Heart left ventricle (tissue), 16 donors: ENCODE measurements around the gene TGFBRAP1. TPM values are rescaled to one million over a fixed set of nuclear protein-coding genes. Genes with fewer than 3 reads are reported as not detected.
A peak's percentile ranks its signal among the peaks of the same experiment; 100 is the strongest.

Source experiments
- ATAC-seq, 4 donors: fragments of 200-7000 bp; cut with Tn5 transposase; one replicate each; pipeline ENCODE4 v1.9.1; 2020 to 2022; ENCODE audit warnings: moderate library complexity in 4 of 4, mild to moderate bottlenecking in 3 of 4, moderate number of reproducible peaks in 1 of 4
- DNase-seq, 5 donors: peaks; one replicate each; pipeline ENCODE4 v3.0.0-alpha.2; 2020
- H3K27ac ChIP-seq, 12 donors: fragments of 200-600 bp; sonication (generic) in 4 of 12; one replicate each; pipeline versions ENCODE4 v1.5.0 to v1.8.0; 2016 to 2022; ENCODE audit warnings: mild to moderate bottlenecking in 2 of 12
- H3K27me3 ChIP-seq, 9 donors: fragments of 200-600 bp; sonication (generic) in 2 of 9; one replicate each; pipeline versions ENCODE4 v1.5.1 to v1.8.0; 2016 to 2022; ENCODE audit warnings: mild to moderate bottlenecking in 3 of 9
- H3K36me3 ChIP-seq, 9 donors: fragments of 200-600 bp; sonication (generic) in 2 of 9; one replicate each; pipeline versions ENCODE4 v1.5.0 to v1.8.0; 2018 to 2022; ENCODE audit warnings: mild to moderate bottlenecking in 2 of 9
- H3K4me1 ChIP-seq, 12 donors: fragments of 200-600 bp; sonication (generic) in 4 of 12; one replicate each; pipeline versions ENCODE4 v1.5.0 to v1.8.0; 2016 to 2022; ENCODE audit warnings: mild to moderate bottlenecking in 3 of 12
- H3K4me3 ChIP-seq, 12 donors: fragments of 200-600 bp; sonication (generic) in 4 of 12; one replicate each; pipeline versions ENCODE4 v1.5.0 to v1.8.0; 2017 to 2022; ENCODE audit warnings: mild to moderate bottlenecking in 9 of 12, moderate library complexity in 4 of 12
- H3K9me3 ChIP-seq, 12 donors: fragments of 200-600 bp; sonication (generic) in 4 of 12; one replicate each; pipeline versions ENCODE4 v1.5.0 to v1.8.0; 2016 to 2022; ENCODE audit warnings: mild to moderate bottlenecking in 1 of 12
- POLR2A ChIP-seq, 2 donors: fragments of 450-650 bp; IDR thresholded peaks; one replicate each; pipeline ENCODE4 v1.6.1; 2017; ENCODE audit warnings: antibody characterized with exemption in 2 of 2, mild to moderate bottlenecking in 2 of 2, moderate library complexity in 2 of 2
- WGBS, 4 donors: extraction: QIAGEN DNeasy Blood & Tissue Kit in 2 of 4; methylation state at CpG; one replicate each; pipeline versions ENCODE4 v1.1.5 to v1.1.7; 2013 to 2018; 5-methylcytosine and 5-hydroxymethylcytosine counted together
- intact Hi-C, 10 donors: fragments of 100-400 bp; cut with DNase I; formaldehyde crosslinking; loops; one replicate each; pipeline versions ENCODE4 v1.11.1 to v1.14.2; 2022
- polyA plus RNA-seq, 2 donors: library from polyadenylated mRNA; stranded (reverse); fragments of 200-250 nt; gene quantifications; one replicate each; pipeline ENCODE4 v1.2.3, GENCODE V29; 2013
- total RNA-seq, 9 donors: library from RNA; depleted of rRNA in 2 of 9; stranded (reverse); fragments of >200 nt in 2 of 9; fragmentation: NEBNext Ultra II Directional in 3 of 9; extraction: Animal tissue kit (Norgen Biotek cat#: 25700) in 3 of 9; gene quantifications; one replicate each; pipeline versions ENCODE4 v1.1.0 to v1.2.4, GENCODE V29; 2016 to 2023
- TF ChIP-seq, protein P1 (sequence below), 12 donors: fragments of 200-600 bp; sonication (generic) in 4 of 12; IDR thresholded peaks; one replicate each; pipeline versions ENCODE4 v1.5.0 to v1.8.0; 2018 to 2022; ENCODE audit warnings: antibody characterized with exemption in 12 of 12, mild to moderate bottlenecking in 5 of 12
- donor health status: ischemic (EF 13 %, LVEDD 7.1; RV severe dilation, severe dysfunction).
- donor health status: healthy with polysubstance abuse.
- donor health status: DM: no; HTN: yes; CAD: no.
- donor health status: DM: no; HTN: no; CAD: no.
- donor health status: ischemic (EF 25% LVEDD 6.9; RV normal size, moderate dysfunction).
- donor health status: ischemic (EF 25% LVEDD 5.7; RV mildly dilated, moderate dysfunction).
- donor health status: healthy.
- donor health status: DM: yes; HTN: yes; CAD: no.
- donor health status: ischemic (EF 35%, LVEDD 5.7; RV mildly dilated, moderate dysfunction).
- donor health status: nonischemic (EF 11% LVEDD 7.7; RV severe dilation, severe dysfunction).
- donor health status: DM: yes; HTN: yes; CAD: no.
- donor health status: PGD.
- donor health status: ischemic (EF 29% LVEDD 5.4; RV normal size, mild dysfunction).
- donor health status: nonischemic (EF 23%, LVEDD 6.1; RV moderate dilation, normal function).

Gene TGFBRAP1
- total and polyA plus RNA-seq, 11 donors, result 1.8 to 20.0 (median 10.8) TPM

DNA sequence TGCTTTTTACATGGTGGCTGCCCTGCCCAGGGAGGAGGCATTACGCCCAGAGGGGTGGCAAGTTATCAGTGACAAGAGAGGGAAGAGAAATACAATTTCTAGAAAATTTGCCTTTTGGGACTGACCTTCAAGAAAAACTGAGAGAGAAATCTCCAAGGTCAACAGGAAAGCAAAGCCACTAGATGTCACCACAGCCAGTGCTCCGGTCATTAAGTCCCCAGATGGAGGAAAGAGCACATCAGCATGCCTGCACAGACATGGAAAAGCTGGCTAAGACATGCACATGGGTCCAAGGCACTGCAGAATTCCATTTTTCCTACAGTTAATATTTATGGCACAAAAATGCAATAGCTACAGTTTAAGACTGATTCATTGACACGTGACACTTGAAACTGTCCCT lies 48.3 kb upstream of the TGFBRAP1 start:
- ATAC-seq (no peak), DNase-seq (peak in 2 of 5 donors; percentile 22 to 26)
- peaks cover 3 to 100% (median 81%) of the 10 kb centered on the region in 12 donors for H3K4me1 ChIP-seq
- no peak overlapping the region for H3K4me3 ChIP-seq
- H3K27me3 ChIP-seq, result no peaks in the 10 kb centered on the region
- TF ChIP-seq, protein P1, sequence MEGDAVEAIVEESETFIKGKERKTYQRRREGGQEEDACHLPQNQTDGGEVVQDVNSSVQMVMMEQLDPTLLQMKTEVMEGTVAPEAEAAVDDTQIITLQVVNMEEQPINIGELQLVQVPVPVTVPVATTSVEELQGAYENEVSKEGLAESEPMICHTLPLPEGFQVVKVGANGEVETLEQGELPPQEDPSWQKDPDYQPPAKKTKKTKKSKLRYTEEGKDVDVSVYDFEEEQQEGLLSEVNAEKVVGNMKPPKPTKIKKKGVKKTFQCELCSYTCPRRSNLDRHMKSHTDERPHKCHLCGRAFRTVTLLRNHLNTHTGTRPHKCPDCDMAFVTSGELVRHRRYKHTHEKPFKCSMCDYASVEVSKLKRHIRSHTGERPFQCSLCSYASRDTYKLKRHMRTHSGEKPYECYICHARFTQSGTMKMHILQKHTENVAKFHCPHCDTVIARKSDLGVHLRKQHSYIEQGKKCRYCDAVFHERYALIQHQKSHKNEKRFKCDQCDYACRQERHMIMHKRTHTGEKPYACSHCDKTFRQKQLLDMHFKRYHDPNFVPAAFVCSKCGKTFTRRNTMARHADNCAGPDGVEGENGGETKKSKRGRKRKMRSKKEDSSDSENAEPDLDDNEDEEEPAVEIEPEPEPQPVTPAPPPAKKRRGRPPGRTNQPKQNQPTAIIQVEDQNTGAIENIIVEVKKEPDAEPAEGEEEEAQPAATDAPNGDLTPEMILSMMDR (IDR thresholded peaks at IDR 0.05), result peak in 5 of 12 donors; percentile 11 to 44 (median 31)
- TF ChIP-seq POLR2A (IDR thresholded peaks at IDR 0.05), result peak in 1 of 2 donors; percentile 9
- peaks cover 0 to 77% (median 25%) of the 10 kb centered on the region in 9 donors for H3K36me3 ChIP-seq
- WGBS, 4 donors, result 31 to 59% (median 48%) methylated on average over 3 of the region's 3 CpGs
- H3K9me3 ChIP-seq, result no peaks in the 10 kb centered on the region
- intact Hi-C loops, result loop anchor here in 1 of 10 donors (5.0 kb wide), 1 partner anchor 59 kb away; no protein-coding TSS in a partner anchor
- H3K27ac ChIP-seq, result peak overlapping the region in 11 of 12 donors; percentile 12 to 94 (median 76)

DNA sequence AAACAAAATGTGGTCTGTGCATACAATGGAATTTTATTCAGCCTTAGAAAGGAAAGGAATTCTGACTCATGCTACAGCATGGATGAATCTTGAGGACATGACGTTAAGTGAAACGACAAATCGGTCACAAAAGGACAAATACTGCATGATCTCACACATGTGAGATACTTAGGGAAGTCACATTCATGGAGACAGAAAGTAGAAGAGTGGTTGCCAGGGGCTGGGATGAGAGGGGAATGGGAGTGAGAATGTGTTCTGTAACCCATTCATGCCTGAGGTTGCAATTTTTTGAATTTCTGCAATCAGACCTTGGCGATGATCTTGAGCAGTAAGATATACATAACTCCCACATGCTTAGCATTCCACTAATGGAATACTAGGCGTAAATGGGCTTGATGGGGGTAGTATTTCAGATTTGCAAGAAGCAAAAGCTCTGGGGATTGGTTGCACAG lies 47.3 kb upstream of the TGFBRAP1 start:
- Histone ChIP-seq H3K4me3 (no peak overlapping the region), H3K27ac (peak overlapping the region; percentile 12 to 94 (median 76)), H3K36me3 (peaks cover 0 to 77% (median 26%) of the 10 kb centered on the region in 9 donors), H3K27me3 (no peaks in the 10 kb centered on the region), H3K9me3 (no peaks in the 10 kb centered on the region), H3K4me1 (peaks cover 3 to 100% (median 79%) of the 10 kb centered on the region in 12 donors)
- TF ChIP-seq POLR2A (IDR thresholded peaks at IDR 0.05), result no peak
- TF ChIP-seq, protein P1 (IDR thresholded peaks at IDR 0.05), result no peak
- peak in 2 of 5 donors; percentile 11 to 13 for DNase-seq
- intact Hi-C loops, result loop anchor here in 1 of 10 donors (5.0 kb wide), 1 partner anchor 60 kb away; no protein-coding TSS in a partner anchor
- WGBS, 4 donors, result 55 to 61% (median 58%) methylated on average over 5 of the region's 5 CpGs
- ATAC-seq, result no peak

DNA sequence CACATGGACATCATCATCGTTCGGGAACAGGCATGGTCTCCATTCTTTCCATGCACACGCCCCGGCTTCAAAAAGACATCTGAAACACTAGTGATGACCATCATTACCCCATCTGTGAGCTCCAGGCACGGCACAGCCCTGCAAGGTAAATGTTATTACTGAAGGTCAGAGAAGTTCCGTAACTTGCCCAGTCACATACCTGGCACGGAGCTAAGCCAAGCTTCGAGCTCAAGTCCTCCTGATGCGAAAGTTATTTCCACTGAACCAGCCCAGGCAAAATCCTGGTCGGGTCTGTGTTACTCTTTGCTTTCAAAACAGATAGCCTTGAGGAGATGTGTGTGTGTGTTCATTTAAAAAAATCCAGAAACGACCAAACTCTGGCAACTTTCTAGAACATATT lies 46.5 kb upstream of the TGFBRAP1 start:
- DNase-seq (peak in 2 of 5 donors; percentile 34 to 52), ATAC-seq (peak in 2 of 4 donors; percentile 2 to 5)
- TF ChIP-seq, protein P1 (IDR thresholded peaks at IDR 0.05), result no peak
- no peak for TF ChIP-seq POLR2A (IDR thresholded peaks at IDR 0.05)
- WGBS, 4 donors, result 56 to 69% (median 64%) methylated on average over 11 of the region's 11 CpGs
- H3K4me3 ChIP-seq, result no peak overlapping the region
- peaks cover 0 to 77% (median 25%) of the 10 kb centered on the region in 9 donors for H3K36me3 ChIP-seq
- H3K27ac ChIP-seq, result peak overlapping the region; percentile 54 to 94 (median 78)
- intact Hi-C loops, result loop anchor here in 1 of 10 donors (5.0 kb wide), 1 partner anchor 61 kb away; no protein-coding TSS in a partner anchor
- H3K9me3 ChIP-seq, result no peaks in the 10 kb centered on the region
- peaks cover 3 to 100% (median 72%) of the 10 kb centered on the region in 12 donors for H3K4me1 ChIP-seq
- H3K27me3 ChIP-seq, result no peaks in the 10 kb centered on the region

DNA sequence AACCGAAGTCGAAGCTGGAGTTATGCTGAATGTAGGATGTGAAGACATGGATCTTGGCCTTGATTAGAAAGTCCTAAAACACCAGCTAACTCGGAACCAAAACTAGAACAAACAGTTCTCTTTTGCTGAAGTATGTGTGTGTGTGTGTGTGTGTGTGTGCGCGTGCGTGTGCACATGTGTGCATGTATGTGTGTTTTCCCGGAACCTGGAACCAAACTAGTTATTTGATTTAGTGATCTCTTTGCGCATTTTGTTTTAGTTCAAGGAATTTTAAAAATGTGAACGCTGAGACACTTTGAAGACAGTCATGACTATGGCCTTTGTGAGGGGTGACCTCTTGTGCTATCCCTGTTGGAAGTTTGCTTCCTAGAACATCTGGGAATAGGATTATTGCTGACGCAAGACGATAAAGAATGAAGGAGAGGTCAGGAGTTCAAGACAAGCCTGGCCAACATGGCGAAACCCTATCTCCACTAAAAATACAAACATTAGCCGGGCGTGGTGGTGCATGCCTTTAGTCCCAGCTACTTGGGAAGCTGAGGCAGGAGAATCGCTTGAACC lies 45.5 kb upstream of the TGFBRAP1 start:
- ATAC-seq, result peak; percentile 4 to 12 (median 5)

More for the DNA sequence above, 45.5 kb upstream of the TGFBRAP1 start:
- Histone ChIP-seq H3K27ac (peak overlapping the region; percentile 54 to 94 (median 78)), H3K4me3 (no peak overlapping the region), H3K27me3 (no peaks in the 10 kb centered on the region), H3K4me1 (peaks cover 3 to 100% (median 69%) of the 10 kb centered on the region in 12 donors), H3K9me3 (no peaks in the 10 kb centered on the region), H3K36me3 (peaks cover 0 to 80% (median 34%) of the 10 kb centered on the region in 9 donors)
- DNase-seq, result peak in 2 of 5 donors; percentile 39 to 40
- intact Hi-C loops, result loop anchor here in 1 of 10 donors (5.0 kb wide), 1 partner anchor 62 kb away; no protein-coding TSS in a partner anchor
- no peak for TF ChIP-seq POLR2A (IDR thresholded peaks at IDR 0.05)
- WGBS, 4 donors, result 20 to 31% (median 28%) methylated on average over 15 of the region's 15 CpGs
